Ovary (tissue), 9 donors: ENCODE measurements around the gene CFAP97D1. TPM values are rescaled to one million over a fixed set of nuclear protein-coding genes. Genes with fewer than 3 reads are reported as not detected.

ENCODE experiments used
- DNase-seq, 5 donors: peaks; one replicate each; pipeline ENCODE4 v3.0.0-alpha.2; 2019 to 2020
- H3K27ac ChIP-seq, 2 donors: fragments of 200-600 bp; one replicate each; pipeline versions ENCODE4 v1.5.1 to v1.8.0; 2019 to 2022
- H3K27me3 ChIP-seq: fragments of 200-600 bp; one replicate; pipeline ENCODE4 v1.8.0; 2022
- H3K36me3 ChIP-seq: fragments of 200-600 bp; sonication (generic); one replicate; pipeline ENCODE4 v1.5.1; 2019
- H3K4me1 ChIP-seq: one replicate; pipeline ENCODE4 v1.8.1; 2013; ENCODE audit warnings: mild to moderate bottlenecking, moderate library complexity; ENCODE audit not compliant: insufficient read depth
- H3K4me3 ChIP-seq: fragments of 200-600 bp; sonication (generic); one replicate; pipeline ENCODE4 v1.5.1; 2017
- H3K9me3 ChIP-seq, 2 donors: fragments of 200-600 bp in 1 of 2; sonication (generic) in 1 of 2; one replicate each; pipeline versions ENCODE4 v1.5.1 to v1.8.1; 2013 to 2019; ENCODE audit warnings: mild to moderate bottlenecking in 1 of 2, moderate library complexity in 1 of 2
- CTCF ChIP-seq, 3 donors: fragments of 450-650 bp in 2 of 3; fragments of 200-600 bp in 1 of 3; IDR thresholded peaks; one replicate each; pipeline versions ENCODE4 v1.5.1 to v1.8.0; 2016 to 2022; ENCODE audit warnings: antibody characterized with exemption in 3 of 3, mild to moderate bottlenecking in 1 of 3
- EP300 ChIP-seq: sonication (generic); formaldehyde crosslinking; IDR thresholded peaks from one replicate; pipeline ENCODE4 v1.6.1; 2017; ENCODE audit warnings: antibody characterized with exemption
- POLR2A ChIP-seq: fragments of 450-650 bp; IDR thresholded peaks from one replicate; pipeline ENCODE4 v1.6.1; 2017; ENCODE audit warnings: antibody characterized with exemption, mild to moderate bottlenecking, moderate library complexity
- WGBS, 3 donors: extraction: QIAGEN DNeasy Blood & Tissue Kit in 1 of 3; methylation state at CpG; one replicate each; pipeline versions ENCODE4 v1.1.5 to v1.1.7; 2013 to 2017; 5-methylcytosine and 5-hydroxymethylcytosine counted together
- intact Hi-C, 4 donors: fragments of 100-400 bp; cut with DNase I; formaldehyde crosslinking; loops; one replicate each; pipeline versions ENCODE4 v1.11.0 to v1.15.1; 2022 to 2023
- polyA plus RNA-seq, 2 donors: library from polyadenylated mRNA; stranded (reverse); fragments of 200-250 nt in 1 of 2; fragments of 350-450 nt in 1 of 2; fragmentation: Illumina TruSeq in 1 of 2; extraction: RNeasy Lipid Tissue Mini Kit (QIAGEN cat#74804) in 1 of 2; gene quantifications; one replicate each; pipeline ENCODE4 v1.2.3, GENCODE V29; 2013 to 2014
- total RNA-seq, 7 donors: library from RNA; depleted of rRNA in 2 of 7; stranded (reverse); fragments of >200 nt in 2 of 7; fragmentation: NEBNext Ultra II Directional in 3 of 7; extraction: Animal tissue kit (Norgen Biotek cat#: 25700) in 3 of 7; gene quantifications; one replicate each; pipeline versions ENCODE4 v1.1.0 to v1.2.4, GENCODE V29; 2016 to 2023
- donor health status: DM: no; HTN: no; CAD: no; lungs with moderate emphysema.
- donor health status: DM: no; HTN: no; CAD: no.
- donor health status: Bipolar disorder and iron deficiency.
- donor health status: DM: yes; HTN: yes; CAD: no.
- donor health status: DM: no; HTN: no; CAD: no.
- donor health status: DM: yes; HTN: yes; CAD: no.

CFAP97D1 gene
- total and polyA plus RNA-seq, 9 donors = 0.15 TPM; not detected in 8

- H3K4me1 ChIP-seq = no peaks in the 10 kb centered on the region
- no peak for DNase-seq
- H3K27ac ChIP-seq = no peak overlapping the region
- TF ChIP-seq EP300 = no peak
- no peak for TF ChIP-seq POLR2A
- no peak for TF ChIP-seq CTCF (IDR thresholded peaks at IDR 0.05)
- intact Hi-C loops = no loop called here
- 90 to 92% (median 91%) methylated on average over 10 of the region's 10 CpGs for WGBS, 3 donors
- no peaks in the 10 kb centered on the region for H3K36me3 ChIP-seq
- no peak overlapping the region for H3K4me3 ChIP-seq
- no peaks in the 10 kb centered on the region for H3K9me3 ChIP-seq
- H3K27me3 ChIP-seq = no peaks in the 10 kb centered on the region
Measured at GRCh38 chr17:43812396-43813265, 32.4 kb downstream of the CFAP97D1 start.

- WGBS, 3 donors = 80 to 94% (median 92%) methylated on average over 3 of the region's 3 CpGs
- Histone ChIP-seq H3K9me3 (no peaks in the 10 kb centered on the region), H3K27me3 (no peaks in the 10 kb centered on the region), H3K27ac (no peak overlapping the region), H3K4me1 (no peaks in the 10 kb centered on the region), H3K36me3 (no peaks in the 10 kb centered on the region), H3K4me3 (no peak overlapping the region)
- TF ChIP-seq CTCF (IDR thresholded peaks at IDR 0.05) (no peak), EP300 (no peak), POLR2A (no peak)
- intact Hi-C loops = no loop called here
- DNase-seq = no peak
Measured at GRCh38 chr17:43813386-43813785, 33.2 kb downstream of the CFAP97D1 start.

DNA sequence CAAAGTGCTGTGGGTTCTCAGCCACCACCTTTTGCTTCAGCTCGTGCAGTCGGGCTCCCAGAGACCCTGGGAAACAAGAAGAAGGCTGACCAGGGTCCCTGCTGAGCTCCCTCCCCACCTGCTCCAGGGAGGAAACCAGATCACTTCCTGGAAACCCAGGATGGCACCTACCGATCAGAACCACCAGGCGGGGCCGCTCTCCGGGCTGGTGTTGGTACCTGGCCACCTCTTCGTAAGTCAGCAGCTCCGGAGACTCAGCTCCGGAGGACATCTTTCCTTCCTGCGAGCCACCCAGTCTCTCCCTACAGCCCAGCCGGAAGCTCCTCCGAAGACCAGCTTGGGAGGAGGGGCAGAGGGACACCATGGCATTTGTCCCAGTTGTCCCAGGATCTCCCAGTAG, 33.8 kb downstream of the CFAP97D1 start:
- H3K27me3 ChIP-seq = no peaks in the 10 kb centered on the region
- DNase-seq = no peak
- H3K9me3 ChIP-seq = no peaks in the 10 kb centered on the region
- H3K36me3 ChIP-seq = no peaks in the 10 kb centered on the region
- no peaks in the 10 kb centered on the region for H3K4me1 ChIP-seq
- H3K4me3 ChIP-seq = no peak overlapping the region
- H3K27ac ChIP-seq = no peak overlapping the region
- 86 to 91% (median 88%) methylated on average over 12 of the region's 12 CpGs for WGBS, 3 donors
- intact Hi-C loops = no loop called here
- no peak for TF ChIP-seq CTCF (IDR thresholded peaks at IDR 0.05)
- TF ChIP-seq POLR2A = no peak
- TF ChIP-seq EP300 = no peak

GRCh38 chr17:43814714-43815113, 34.5 kb downstream of the CFAP97D1 start:
- 3 to 6% (median 5%) methylated on average over 1 of the region's 1 CpG for WGBS, 3 donors
- Histone ChIP-seq H3K36me3 (no peaks in the 10 kb centered on the region), H3K4me3 (no peak overlapping the region), H3K9me3 (no peaks in the 10 kb centered on the region), H3K27ac (no peak overlapping the region), H3K27me3 (no peaks in the 10 kb centered on the region), H3K4me1 (no peaks in the 10 kb centered on the region)
- no peak for TF ChIP-seq POLR2A
- TF ChIP-seq EP300 = no peak
- TF ChIP-seq CTCF (IDR thresholded peaks at IDR 0.05) = no peak
- no peak for DNase-seq
- intact Hi-C loops = no loop called here
